Retinal pigment epithelial cell (primary cell): Measurements from ENCODE around the gene FSTL4.

ENCODE experiments used
- DNase-seq: peaks from one replicate; pipeline ENCODE4 v3.0.0-alpha.2; 2010; ENCODE audit warnings: low read depth
- H3K4me3 ChIP-seq: 2 replicates; pipeline ENCODE4 v1.5.1; 2011; ENCODE audit warnings: mild to moderate bottlenecking, low read length, control low read depth, moderate library complexity
- CTCF ChIP-seq: conservative IDR thresholded peaks from 2 replicates; pipeline ENCODE4 v1.5.1; 2011; ENCODE audit warnings: low read depth, low read length, control low read depth, inconsistent platforms

Gene FSTL4

DNA sequence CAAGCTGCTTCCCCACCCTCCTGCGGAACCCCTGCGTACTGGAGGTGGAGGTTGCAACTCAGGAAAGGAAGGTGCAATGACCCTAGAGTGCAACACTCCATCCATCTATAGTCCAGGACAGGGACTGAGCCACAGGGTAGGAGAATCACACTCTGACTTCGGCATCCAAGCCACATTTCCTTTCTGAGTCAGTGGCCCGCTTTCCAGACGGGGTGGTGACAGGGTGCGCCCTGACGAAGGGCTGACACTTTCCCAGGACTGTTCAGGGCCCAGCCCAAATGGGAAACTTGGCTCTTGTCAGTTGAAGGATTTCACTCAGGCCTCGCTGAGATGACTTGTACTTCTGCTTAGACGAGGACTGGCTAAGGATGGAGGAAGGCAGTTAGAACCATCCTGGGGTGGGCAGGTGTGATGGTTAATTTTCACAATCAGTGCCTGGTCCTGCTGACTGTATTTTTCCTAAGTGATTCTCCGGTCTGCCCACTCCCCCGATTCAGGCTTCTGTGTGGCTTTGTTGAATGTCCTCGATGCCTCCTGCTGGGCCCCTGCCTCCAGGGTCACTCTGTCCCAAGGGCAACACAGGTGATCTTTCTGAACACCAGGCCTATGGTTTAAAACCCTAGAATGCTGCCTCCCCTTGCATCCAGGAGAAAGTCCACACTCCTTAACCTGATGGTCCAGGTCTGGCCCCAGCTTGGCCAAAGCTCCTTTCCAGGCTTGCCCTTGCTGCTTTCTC is 228.1 kb downstream of the FSTL4 start:
- no peak overlapping the region for H3K4me3 ChIP-seq
- no peak for TF ChIP-seq CTCF
- DNase-seq = no peak

GRCh38 chr5:133383580-133383939 is 228.8 kb downstream of the FSTL4 start:
- H3K4me3 ChIP-seq = no peak overlapping the region
- TF ChIP-seq CTCF = no peak
- no peak for DNase-seq

- TF ChIP-seq CTCF = no peak
- no peak overlapping the region for H3K4me3 ChIP-seq
- DNase-seq = no peak
Observed at GRCh38 chr5:133382661-133383579, 229.4 kb downstream of the FSTL4 start.

DNA sequence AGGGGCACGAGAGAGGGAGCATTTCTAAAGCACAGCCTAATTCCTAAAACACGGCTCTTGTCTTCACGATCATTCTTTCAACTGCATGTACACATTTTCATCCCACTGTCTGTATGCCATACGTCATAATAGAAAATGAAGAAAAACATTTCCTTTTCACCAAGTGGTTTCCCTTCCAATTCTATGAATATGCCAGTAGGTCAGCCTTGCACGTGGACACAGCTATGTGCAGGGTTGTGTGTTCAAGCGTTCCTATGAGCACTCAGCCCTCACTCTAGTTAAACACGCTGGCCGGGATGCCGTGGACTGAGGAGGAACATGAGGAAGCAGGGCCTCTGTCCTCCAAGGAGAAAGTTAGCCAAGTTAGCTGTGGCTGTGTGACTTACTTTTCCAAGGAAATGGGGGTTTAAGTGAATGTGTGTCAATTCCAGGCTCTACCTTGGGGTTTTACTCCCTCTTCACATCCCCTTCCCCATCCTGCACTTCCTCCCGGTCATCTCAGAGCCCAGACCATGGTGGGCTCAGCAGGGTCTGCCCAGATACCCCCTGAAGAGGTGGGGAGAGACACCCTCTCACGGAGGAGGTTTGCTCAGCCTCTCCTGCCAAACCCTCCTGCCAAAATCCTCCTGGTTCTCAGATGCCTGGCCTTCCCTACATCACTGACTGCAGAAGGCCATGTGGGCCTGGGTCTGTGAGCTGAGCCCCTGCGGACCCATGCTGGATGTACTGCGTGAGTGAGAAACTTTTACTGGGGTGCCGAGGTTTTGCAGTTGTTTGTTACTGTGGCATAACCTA is 230.6 kb downstream of the FSTL4 start:
- TF ChIP-seq CTCF = no peak
- no peak overlapping the region for H3K4me3 ChIP-seq
- no peak for DNase-seq

- H3K4me3 ChIP-seq = no peak overlapping the region
- TF ChIP-seq CTCF = no peak
- DNase-seq = no peak
Observed at GRCh38 chr5:133381041-133381440, 231.3 kb downstream of the FSTL4 start.

DNA sequence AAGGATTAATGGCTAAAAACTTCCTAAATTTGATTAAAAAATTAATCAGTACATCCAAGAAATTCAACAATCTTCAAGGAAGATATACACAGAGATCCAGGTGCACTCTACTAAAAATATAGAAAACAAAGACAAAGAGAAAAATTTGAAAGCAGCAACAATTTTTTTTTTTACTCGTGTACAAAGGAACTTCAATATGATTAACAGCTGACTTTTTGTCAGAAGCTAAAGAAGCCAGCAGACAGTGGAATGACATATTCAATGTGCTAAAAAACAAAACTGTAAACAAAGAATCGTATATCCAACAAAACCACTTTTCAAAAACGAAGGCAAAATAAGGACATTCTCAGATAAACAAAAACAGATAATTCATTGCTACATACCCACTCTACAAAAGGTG is 234.6 kb downstream of the FSTL4 start:
- no peak for DNase-seq
- H3K4me3 ChIP-seq = no peak overlapping the region
- TF ChIP-seq CTCF = no peak
